Ovary (tissue), 9 donors: Measurements from ENCODE around the gene NRXN3. TPM values are rescaled to one million over a fixed set of nuclear protein-coding genes. Genes with fewer than 3 reads are reported as not detected.

Source experiments
- DNase-seq, 5 donors: peaks; one replicate each; pipeline ENCODE4 v3.0.0-alpha.2; 2019 to 2020
- H3K27ac ChIP-seq, 2 donors: fragments of 200-600 bp; one replicate each; pipeline versions ENCODE4 v1.5.1 to v1.8.0; 2019 to 2022
- H3K27me3 ChIP-seq: fragments of 200-600 bp; one replicate; pipeline ENCODE4 v1.8.0; 2022
- H3K36me3 ChIP-seq: fragments of 200-600 bp; sonication (generic); one replicate; pipeline ENCODE4 v1.5.1; 2019
- H3K4me1 ChIP-seq: one replicate; pipeline ENCODE4 v1.8.1; 2013; ENCODE audit warnings: mild to moderate bottlenecking, moderate library complexity; ENCODE audit not compliant: insufficient read depth
- H3K4me3 ChIP-seq: fragments of 200-600 bp; sonication (generic); one replicate; pipeline ENCODE4 v1.5.1; 2017
- H3K9me3 ChIP-seq, 2 donors: fragments of 200-600 bp in 1 of 2; sonication (generic) in 1 of 2; one replicate each; pipeline versions ENCODE4 v1.5.1 to v1.8.1; 2013 to 2019; ENCODE audit warnings: mild to moderate bottlenecking in 1 of 2, moderate library complexity in 1 of 2
- CTCF ChIP-seq, 3 donors: fragments of 450-650 bp in 2 of 3; fragments of 200-600 bp in 1 of 3; IDR thresholded peaks; one replicate each; pipeline versions ENCODE4 v1.5.1 to v1.8.0; 2016 to 2022; ENCODE audit warnings: antibody characterized with exemption in 3 of 3, mild to moderate bottlenecking in 1 of 3
- EP300 ChIP-seq: sonication (generic); formaldehyde crosslinking; IDR thresholded peaks from one replicate; pipeline ENCODE4 v1.6.1; 2017; ENCODE audit warnings: antibody characterized with exemption
- POLR2A ChIP-seq: fragments of 450-650 bp; IDR thresholded peaks from one replicate; pipeline ENCODE4 v1.6.1; 2017; ENCODE audit warnings: antibody characterized with exemption, mild to moderate bottlenecking, moderate library complexity
- WGBS, 3 donors: extraction: QIAGEN DNeasy Blood & Tissue Kit in 1 of 3; methylation state at CpG; one replicate each; pipeline versions ENCODE4 v1.1.5 to v1.1.7; 2013 to 2017; 5-methylcytosine and 5-hydroxymethylcytosine counted together
- intact Hi-C, 4 donors: fragments of 100-400 bp; cut with DNase I; formaldehyde crosslinking; loops; one replicate each; pipeline versions ENCODE4 v1.11.0 to v1.15.1; 2022 to 2023
- polyA plus RNA-seq, 2 donors: library from polyadenylated mRNA; stranded (reverse); fragments of 200-250 nt in 1 of 2; fragments of 350-450 nt in 1 of 2; fragmentation: Illumina TruSeq in 1 of 2; extraction: RNeasy Lipid Tissue Mini Kit (QIAGEN cat#74804) in 1 of 2; gene quantifications; one replicate each; pipeline ENCODE4 v1.2.3, GENCODE V29; 2013 to 2014
- total RNA-seq, 7 donors: library from RNA; depleted of rRNA in 2 of 7; stranded (reverse); fragments of >200 nt in 2 of 7; fragmentation: NEBNext Ultra II Directional in 3 of 7; extraction: Animal tissue kit (Norgen Biotek cat#: 25700) in 3 of 7; gene quantifications; one replicate each; pipeline versions ENCODE4 v1.1.0 to v1.2.4, GENCODE V29; 2016 to 2023
- donor health status: DM: no; HTN: no; CAD: no; lungs with moderate emphysema.
- donor health status: DM: no; HTN: no; CAD: no.
- donor health status: Bipolar disorder and iron deficiency.
- donor health status: DM: yes; HTN: yes; CAD: no.
- donor health status: DM: no; HTN: no; CAD: no.
- donor health status: DM: yes; HTN: yes; CAD: no.

Gene NRXN3
- total and polyA plus RNA-seq, 9 donors = 0.28 to 6.2 (median 0.82) TPM

GRCh38 chr14:78342879-78343278 is 172.7 kb downstream of the NRXN3 start:
- Histone ChIP-seq H3K36me3 (no peaks in the 10 kb centered on the region), H3K4me3 (no peak overlapping the region), H3K27ac (no peak overlapping the region), H3K9me3 (no peaks in the 10 kb centered on the region), H3K27me3 (no peaks in the 10 kb centered on the region), H3K4me1 (no peaks in the 10 kb centered on the region)
- no peak for TF ChIP-seq EP300
- TF ChIP-seq CTCF (IDR thresholded peaks at IDR 0.05) = no peak
- no peak for TF ChIP-seq POLR2A
- 56 to 68% (median 65%) methylated on average over 1 of the region's 1 CpG for WGBS, 3 donors
- DNase-seq = no peak
- intact Hi-C loops = no loop called here

- Histone ChIP-seq H3K27me3 (no peaks in the 10 kb centered on the region), H3K27ac (no peak overlapping the region), H3K36me3 (no peaks in the 10 kb centered on the region), H3K9me3 (no peaks in the 10 kb centered on the region), H3K4me3 (no peak overlapping the region), H3K4me1 (no peaks in the 10 kb centered on the region)
- DNase-seq = no peak
- WGBS, 3 donors = 6 to 9% (median 9%) methylated on average over 4 of the region's 4 CpGs
- TF ChIP-seq EP300 (no peak), POLR2A (no peak), CTCF (IDR thresholded peaks at IDR 0.05) (no peak)
- intact Hi-C loops = no loop called here
Observed at GRCh38 chr14:78344290-78344689, 174.1 kb downstream of the NRXN3 start.

GRCh38 chr14:78345131-78345744 is 175.1 kb downstream of the NRXN3 start:
- no peak for TF ChIP-seq EP300
- no peak for TF ChIP-seq CTCF (IDR thresholded peaks at IDR 0.05)
- TF ChIP-seq POLR2A = no peak
- Histone ChIP-seq H3K36me3 (no peaks in the 10 kb centered on the region), H3K4me1 (no peaks in the 10 kb centered on the region), H3K4me3 (no peak overlapping the region), H3K9me3 (no peaks in the 10 kb centered on the region), H3K27ac (no peak overlapping the region), H3K27me3 (no peaks in the 10 kb centered on the region)
- DNase-seq = no peak
- intact Hi-C loops = no loop called here
- 12 to 25% (median 19%) methylated on average over 6 of the region's 6 CpGs for WGBS, 3 donors

DNA sequence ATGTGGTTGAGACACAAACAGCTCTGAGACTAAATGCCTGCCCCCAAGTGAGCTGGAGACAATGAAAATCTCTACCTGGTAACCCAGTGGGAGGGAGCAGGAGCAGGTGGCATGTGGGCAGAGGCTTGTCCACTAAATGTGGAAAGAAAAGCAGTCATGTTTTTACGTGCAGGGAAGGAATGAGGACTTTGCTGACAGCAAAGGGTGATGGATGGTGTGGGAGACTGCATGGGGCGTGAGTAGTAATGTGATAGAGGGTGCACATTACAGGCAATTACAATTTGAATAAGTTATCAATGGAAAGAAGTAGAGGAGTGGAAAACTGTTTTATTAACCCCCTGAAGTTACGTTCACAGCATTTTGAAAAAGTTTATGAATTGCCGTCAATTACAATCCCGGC is 176.6 kb downstream of the NRXN3 start:
- 33 to 46% (median 46%) methylated on average over 5 of the region's 5 CpGs for WGBS, 3 donors
- Histone ChIP-seq H3K27ac (no peak overlapping the region), H3K4me1 (no peaks in the 10 kb centered on the region), H3K36me3 (no peaks in the 10 kb centered on the region), H3K4me3 (no peak overlapping the region), H3K9me3 (no peaks in the 10 kb centered on the region), H3K27me3 (no peaks in the 10 kb centered on the region)
- intact Hi-C loops = no loop called here
- no peak for DNase-seq
- TF ChIP-seq POLR2A (no peak), EP300 (no peak), CTCF (IDR thresholded peaks at IDR 0.05) (no peak)
